Ovary (tissue), 3 donors: Measurements from ENCODE around the gene AGO4.

Source experiments
- CTCF ChIP-seq, 3 donors: fragments of 450-650 bp in 2 of 3; fragments of 200-600 bp in 1 of 3; IDR thresholded peaks; one replicate each; pipeline versions ENCODE4 v1.5.1 to v1.8.0; 2016 to 2022; ENCODE audit warnings: antibody characterized with exemption in 3 of 3, mild to moderate bottlenecking in 1 of 3
- POLR2A ChIP-seq: fragments of 450-650 bp; IDR thresholded peaks from one replicate; pipeline ENCODE4 v1.6.1; 2017; ENCODE audit warnings: antibody characterized with exemption, mild to moderate bottlenecking, moderate library complexity
- donor health status: DM: no; HTN: no; CAD: no.

DNA sequence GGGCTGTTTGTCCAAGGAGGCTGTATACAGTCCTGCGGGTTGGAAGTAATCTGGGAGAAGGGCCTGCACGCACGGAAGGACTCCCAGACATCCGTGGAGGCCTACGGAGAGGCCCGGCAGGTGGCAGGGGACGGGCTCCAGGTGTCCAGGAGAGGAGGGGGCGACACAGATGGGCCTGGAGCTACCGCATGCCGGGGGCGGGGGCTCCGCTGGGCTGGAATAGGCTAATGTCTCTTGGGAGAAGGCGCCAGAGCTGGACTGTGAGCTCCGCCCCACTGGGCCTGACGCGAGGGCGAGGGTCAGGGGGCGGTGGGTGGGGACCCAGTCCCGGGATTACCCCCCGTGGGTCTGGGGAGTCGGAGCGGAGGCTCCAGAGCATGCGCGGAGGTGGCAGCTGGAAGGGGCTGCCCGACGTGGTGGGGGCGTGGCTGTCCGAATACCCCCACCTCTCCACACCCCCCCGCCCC is 75.9 kb downstream of the AGO4 start:
- TF ChIP-seq CTCF (IDR thresholded peaks at IDR 0.05) (no peak), POLR2A (no peak)
